AG04449 (cell line): ENCODE results near the gene CD38.

Experiments used
- CTCF ChIA-PET: fragments of 350-600 bp; formaldehyde crosslinking; extraction: SDS; loops from one replicate; lab custom pipeline; 2021; ENCODE audit warnings: antibody characterized with exemption; lab: Yijun Ruan, JAX
- POLR2A ChIA-PET: fragments of 400-600, 350-600 bp; formaldehyde crosslinking; extraction: SDS; loops from one replicate; lab custom pipeline; 2020; ENCODE audit warnings: antibody characterized with exemption, inconsistent platforms; lab: Yijun Ruan, JAX
- DNase-seq: peaks from one replicate; pipeline ENCODE4 v3.0.0-alpha.2; 2010; ENCODE audit warnings: low read depth, low spot score
- H3K4me3 ChIP-seq: 2 replicates; pipeline ENCODE4 v1.5.1; 2011; ENCODE audit warnings: low read depth, mild to moderate bottlenecking, control low read depth, low read length
- TF ChIP-seq, protein P1 (sequence below): IDR thresholded peaks from one replicate; pipeline ENCODE4 v1.5.1; 2011; ENCODE audit warnings: mild to moderate bottlenecking, moderate library complexity, low read length, control low read depth, inconsistent platforms; ENCODE audit not compliant: insufficient read depth; ENCODE audit errors: missing control alignments

CD38 gene

DNA sequence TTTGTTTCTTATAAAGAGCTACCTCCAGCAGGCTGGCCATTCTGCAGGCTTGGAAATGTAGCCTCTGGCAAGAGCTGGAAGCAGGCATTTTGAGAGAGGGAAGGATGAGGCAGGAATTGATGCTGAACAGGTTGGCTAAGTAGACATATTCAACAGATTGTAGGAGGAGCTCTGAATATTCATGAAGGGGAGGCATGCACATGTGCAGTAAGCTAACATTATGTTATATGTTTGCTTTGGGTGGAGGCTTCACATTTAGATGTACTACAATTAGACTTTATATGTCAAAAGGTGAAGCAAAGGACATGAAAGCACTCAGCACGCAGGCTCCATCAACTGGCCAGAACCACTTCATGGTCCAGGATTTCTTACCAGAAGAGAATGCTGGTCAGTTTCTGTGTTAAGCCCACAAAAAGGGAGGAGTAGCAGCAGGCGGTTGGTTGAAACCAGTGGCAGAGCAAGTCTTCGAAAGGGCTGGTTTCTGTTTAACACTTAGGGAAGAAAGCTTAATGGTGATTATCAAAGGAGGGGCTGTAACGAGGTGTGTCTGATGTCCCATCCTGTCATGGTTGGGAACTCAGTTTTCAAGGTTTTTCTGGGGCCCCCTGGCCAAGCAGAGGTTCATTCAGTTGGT lies 105.6 kb downstream of the CD38 start:
- no peak for DNase-seq
- H3K4me3 ChIP-seq = no peak overlapping the region
- CTCF ChIA-PET = interaction anchor here (0.7 to 16.4 kb wide), 35 partner anchors 12 to 408 kb away, joined by 3 to 574 read pairs (median 14); partner anchors contain the start of genes FGFBP1 and FGFBP2
- POLR2A ChIA-PET = no interaction called here
- TF ChIP-seq, protein P1, sequence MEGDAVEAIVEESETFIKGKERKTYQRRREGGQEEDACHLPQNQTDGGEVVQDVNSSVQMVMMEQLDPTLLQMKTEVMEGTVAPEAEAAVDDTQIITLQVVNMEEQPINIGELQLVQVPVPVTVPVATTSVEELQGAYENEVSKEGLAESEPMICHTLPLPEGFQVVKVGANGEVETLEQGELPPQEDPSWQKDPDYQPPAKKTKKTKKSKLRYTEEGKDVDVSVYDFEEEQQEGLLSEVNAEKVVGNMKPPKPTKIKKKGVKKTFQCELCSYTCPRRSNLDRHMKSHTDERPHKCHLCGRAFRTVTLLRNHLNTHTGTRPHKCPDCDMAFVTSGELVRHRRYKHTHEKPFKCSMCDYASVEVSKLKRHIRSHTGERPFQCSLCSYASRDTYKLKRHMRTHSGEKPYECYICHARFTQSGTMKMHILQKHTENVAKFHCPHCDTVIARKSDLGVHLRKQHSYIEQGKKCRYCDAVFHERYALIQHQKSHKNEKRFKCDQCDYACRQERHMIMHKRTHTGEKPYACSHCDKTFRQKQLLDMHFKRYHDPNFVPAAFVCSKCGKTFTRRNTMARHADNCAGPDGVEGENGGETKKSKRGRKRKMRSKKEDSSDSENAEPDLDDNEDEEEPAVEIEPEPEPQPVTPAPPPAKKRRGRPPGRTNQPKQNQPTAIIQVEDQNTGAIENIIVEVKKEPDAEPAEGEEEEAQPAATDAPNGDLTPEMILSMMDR = no peak

DNA sequence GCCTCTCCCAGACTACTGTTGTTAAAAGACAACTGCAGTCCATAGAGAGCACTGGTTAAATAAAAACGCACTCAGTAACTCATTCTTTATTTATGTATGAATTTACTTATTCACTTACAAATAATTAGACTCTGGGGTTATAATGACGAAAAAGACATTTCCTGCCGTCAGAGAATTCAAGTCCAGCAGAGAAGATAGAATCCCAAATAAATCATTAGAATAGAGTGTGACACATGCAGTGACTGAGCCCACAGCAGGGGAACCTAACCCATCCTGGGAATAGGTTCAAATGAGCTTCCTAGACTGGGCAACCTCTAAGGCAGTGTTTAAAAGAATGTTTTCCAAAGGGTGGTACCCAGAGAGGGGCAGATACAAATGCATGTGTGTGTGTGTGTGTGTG lies 106.5 kb downstream of the CD38 start:
- ChIA-PET POLR2A (no interaction called here), CTCF (interaction anchor here (6.3 to 16.4 kb wide), 2 partner anchors 66 to 78 kb away, joined by 81 to 574 read pairs; partner anchors contain the start of gene FGFBP2)
- TF ChIP-seq, protein P1 = no peak
- no peak overlapping the region for H3K4me3 ChIP-seq
- DNase-seq = no peak

DNA sequence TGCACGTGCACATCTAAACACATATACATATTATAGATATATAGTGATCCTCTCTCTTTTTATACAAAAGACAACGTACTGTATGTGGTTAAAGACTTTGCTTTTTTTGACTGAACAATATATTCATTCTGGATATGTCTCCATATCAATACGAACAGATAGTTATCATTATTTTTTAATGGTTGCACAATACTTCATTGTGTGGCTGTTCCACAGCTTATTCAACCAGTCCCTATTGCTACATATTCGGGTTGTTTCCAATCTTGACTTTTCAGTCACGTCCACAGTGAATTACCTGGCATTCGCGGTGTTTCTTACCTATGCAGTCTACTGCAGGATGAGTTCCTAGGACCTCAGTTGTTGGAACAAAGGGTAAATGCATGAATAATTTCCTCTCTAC lies 107.3 kb downstream of the CD38 start:
- no peak for DNase-seq
- CTCF ChIA-PET = interaction anchor here (16.4 kb wide), 1 partner anchor 66 kb away, joined by 574 read pairs; no protein-coding TSS in a partner anchor
- POLR2A ChIA-PET = no interaction called here
- TF ChIP-seq, protein P1 = no peak
- no peak overlapping the region for H3K4me3 ChIP-seq

DNA sequence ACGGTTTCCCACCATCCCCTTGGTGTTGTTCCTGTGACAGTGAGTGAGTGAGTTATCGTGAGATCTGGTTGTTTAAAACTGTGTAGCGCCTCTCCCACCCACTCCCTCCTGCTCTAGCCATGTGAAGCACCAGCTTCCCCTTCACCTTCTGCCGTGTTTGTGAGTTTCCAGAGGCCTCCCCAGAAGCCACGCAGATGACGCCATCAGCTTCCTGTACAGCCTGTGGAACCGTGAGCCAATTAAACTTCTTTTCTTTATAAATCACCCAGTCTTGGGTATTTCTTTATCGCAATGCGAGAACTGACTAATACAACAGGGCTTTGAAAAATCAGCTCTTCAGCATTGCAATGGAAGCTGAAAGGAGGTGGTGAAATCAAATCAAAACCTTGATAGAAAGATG lies 110.4 kb downstream of the CD38 start:
- no peak for DNase-seq
- CTCF ChIA-PET = interaction anchor here (1.6 to 16.4 kb wide), 3 partner anchors 8 to 70 kb away, joined by 3 to 574 read pairs (median 5); no protein-coding TSS in a partner anchor
- TF ChIP-seq, protein P1 = no peak
- H3K4me3 ChIP-seq = no peak overlapping the region
- POLR2A ChIA-PET = no interaction called here

GRCh38 chr4:15890246-15890829 lies 112.2 kb downstream of the CD38 start:
- ChIA-PET POLR2A (no interaction called here), CTCF (interaction anchor here (1.1 to 16.4 kb wide), 3 partner anchors 8 to 61 kb away, joined by 4 to 574 read pairs (median 4); no protein-coding TSS in a partner anchor)
- no peak overlapping the region for H3K4me3 ChIP-seq
- TF ChIP-seq, protein P1 = no peak
- DNase-seq = no peak

DNA sequence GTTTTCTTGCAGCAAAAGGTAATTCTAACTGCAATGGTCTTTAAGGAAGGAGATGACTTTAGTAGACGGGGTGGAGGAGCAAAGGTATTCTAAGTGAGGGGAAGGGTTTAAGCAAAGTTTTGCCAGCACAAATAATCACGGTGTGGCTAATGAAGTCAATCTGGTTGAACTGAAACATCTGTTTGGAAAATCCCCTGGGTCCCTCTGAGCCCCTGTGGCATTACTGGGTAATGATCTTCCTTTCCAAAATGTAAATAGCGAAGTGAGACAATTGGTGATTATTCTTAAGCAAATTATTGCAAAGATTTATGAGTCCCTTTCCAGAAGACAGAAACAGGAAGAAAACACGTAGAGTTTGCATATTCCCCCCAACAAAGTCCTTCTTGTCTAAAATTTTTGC lies 113.2 kb downstream of the CD38 start:
- POLR2A ChIA-PET = no interaction called here
- DNase-seq = no peak
- TF ChIP-seq, protein P1 = no peak
- CTCF ChIA-PET = interaction anchor here (1.1 to 16.4 kb wide), 2 partner anchors 9 to 60 kb away, joined by 4 to 574 read pairs; no protein-coding TSS in a partner anchor
- H3K4me3 ChIP-seq = no peak overlapping the region
